Fibroblast of gingiva (primary cell): ENCODE measurements around the gene PLXNA1.

ENCODE experiments used
- DNase-seq: peaks from one replicate; pipeline ENCODE4 v3.0.0-alpha.2; 2011; ENCODE audit warnings: low read depth

The PLXNA1 gene

DNA sequence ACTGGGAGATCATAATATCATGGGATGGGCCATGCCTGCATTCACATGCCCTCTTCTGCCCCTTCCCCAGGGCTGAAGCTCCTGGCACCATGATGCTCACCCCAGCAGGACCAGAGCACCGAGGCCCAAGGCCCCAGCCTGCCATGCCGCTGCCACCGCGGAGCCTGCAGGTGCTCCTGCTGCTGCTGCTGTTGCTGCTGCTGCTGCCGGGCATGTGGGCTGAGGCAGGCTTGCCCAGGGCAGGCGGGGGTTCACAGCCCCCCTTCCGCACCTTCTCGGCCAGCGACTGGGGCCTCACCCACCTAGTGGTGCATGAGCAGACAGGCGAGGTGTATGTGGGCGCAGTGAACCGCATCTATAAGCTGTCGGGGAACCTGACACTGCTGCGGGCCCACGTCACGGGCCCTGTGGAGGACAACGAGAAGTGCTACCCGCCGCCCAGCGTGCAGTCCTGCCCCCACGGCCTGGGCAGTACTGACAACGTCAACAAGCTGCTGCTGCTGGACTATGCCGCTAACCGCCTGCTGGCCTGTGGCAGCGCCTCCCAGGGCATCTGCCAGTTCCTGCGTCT is 5.6 kb downstream of the PLXNA1 start:
- DNase-seq = no peak

DNA sequence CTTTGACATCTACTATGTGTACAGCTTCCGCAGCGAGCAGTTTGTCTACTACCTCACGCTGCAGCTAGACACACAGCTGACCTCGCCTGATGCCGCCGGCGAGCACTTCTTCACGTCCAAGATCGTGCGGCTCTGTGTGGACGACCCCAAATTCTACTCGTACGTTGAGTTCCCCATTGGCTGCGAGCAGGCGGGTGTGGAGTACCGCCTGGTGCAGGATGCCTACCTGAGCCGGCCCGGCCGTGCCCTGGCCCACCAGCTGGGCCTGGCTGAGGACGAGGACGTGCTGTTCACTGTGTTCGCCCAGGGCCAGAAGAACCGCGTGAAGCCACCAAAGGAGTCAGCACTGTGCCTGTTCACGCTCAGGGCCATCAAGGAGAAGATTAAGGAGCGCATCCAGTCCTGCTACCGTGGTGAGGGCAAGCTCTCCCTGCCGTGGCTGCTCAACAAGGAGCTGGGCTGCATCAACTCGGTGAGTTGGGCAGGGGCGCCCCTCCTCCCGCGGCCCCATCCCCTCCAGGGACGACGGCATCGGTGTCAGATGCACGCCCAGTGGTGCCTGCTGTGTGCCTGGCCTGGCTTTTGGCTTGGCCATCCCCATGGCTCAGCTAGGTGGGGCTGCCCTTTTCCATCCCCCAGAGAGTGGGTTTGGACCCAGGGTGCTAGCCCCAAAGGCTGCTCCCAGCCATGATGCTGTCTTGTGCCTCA is 6.6 kb downstream of the PLXNA1 start:
- no peak for DNase-seq

DNA sequence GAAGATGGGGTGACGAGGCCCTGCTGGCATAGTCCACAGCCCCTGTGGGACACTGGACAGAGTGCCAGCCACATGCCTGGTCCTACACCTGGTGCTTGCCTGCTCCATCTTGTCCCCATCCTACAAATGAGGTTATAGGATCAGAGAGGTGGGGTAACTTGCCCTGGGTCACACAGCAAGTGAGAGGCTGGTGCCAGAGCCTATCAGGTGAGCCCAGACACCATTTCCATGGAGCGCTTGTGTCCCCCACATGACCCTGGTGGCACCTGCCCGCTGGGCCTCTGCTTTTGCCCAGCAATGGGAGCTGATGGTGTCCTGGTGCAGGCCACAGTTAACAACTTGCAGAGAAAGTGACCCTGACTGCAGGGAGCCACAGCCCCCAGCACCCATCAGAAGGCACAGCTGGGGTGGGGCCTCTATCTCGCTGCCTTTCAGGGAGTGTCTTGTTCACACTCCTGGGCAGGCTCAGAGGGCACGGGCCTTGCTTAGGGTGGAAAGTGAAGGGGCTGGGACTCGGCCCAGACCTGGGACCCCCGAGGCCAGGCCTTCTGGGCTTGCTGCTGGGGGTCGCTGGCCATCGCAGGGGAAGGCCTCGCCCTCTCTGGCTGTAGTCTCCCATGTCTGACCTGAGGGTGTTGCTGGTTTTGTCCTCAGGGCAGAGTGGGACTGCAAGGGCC is 7.2 kb downstream of the PLXNA1 start:
- no peak for DNase-seq

DNA sequence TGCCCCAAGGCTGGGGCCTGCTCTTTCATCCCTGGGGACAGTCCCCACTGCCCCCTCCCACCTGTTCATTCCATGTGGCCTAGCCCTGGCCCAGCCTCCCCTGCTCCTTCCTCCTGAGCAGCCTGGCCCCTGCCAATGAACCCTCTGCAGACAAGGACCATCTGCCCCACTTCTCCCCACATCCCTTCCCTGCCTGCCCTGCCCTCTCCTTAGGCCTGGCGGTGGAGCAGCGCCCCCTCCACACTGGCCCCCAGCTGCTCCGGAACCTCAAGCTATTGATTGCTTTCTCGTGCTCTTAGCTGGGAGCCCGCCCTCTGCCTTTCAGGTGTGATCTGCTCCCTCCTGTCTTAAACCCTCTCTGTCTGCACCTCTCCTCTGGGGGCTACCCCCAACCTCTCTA is 8.0 kb downstream of the PLXNA1 start:
- DNase-seq = no peak

DNA sequence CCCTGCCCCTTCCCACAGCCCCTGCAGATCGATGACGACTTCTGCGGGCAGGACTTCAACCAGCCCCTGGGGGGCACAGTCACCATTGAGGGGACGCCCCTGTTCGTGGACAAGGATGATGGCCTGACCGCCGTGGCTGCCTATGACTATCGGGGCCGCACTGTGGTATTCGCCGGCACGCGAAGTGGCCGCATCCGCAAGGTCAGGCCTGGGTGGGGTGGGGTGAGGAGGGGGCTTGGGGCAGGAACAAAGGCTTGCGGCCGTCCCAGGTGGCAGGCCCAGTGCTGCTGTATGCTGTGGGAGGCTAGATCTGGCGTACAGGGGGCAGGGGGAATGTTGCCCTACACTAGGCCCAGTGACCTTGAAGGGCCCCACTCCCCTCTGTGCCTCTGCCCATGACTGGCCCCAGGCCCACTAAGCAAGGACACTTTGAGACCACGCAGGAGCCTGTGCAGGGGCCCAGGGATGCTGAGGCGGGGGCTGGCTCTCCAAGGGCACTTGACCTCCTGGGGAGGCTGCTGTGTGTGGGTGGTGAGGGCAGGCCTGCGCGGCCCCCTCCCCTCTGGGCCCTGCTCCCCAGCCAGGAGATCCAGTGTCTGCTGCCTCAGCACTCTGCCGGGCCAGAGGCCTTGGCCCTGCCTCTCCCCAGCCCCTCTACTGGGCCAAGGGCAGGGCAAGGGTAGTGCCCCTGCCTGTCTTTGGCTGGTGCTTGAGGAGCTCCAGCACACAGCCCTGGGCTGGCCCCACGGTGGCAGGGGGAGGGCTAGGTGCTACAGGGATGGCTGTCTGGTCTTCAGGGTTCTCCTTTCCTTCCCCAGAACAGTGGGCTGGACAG is 8.7 kb downstream of the PLXNA1 start:
- DNase-seq = no peak

DNA sequence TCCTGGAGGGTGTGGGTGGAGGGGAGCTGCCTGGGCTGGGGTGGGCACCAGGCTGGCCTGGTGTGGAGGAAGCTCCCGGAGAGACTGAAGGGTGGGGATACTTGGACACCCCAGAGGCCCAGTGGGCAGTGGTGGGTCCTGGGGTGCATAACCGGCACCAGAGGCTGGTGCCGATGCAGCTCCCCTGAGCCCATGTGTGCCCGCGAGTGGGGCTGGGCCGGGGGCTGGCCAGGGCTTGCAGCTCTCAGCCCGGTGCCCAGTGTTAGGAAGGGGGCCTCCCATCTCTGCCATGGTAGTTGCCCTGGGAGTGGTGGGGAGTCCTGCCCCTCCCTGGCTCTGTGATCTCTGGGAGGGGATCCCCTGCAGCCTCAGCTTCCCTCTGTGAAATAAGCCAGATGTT is 9.3 kb downstream of the PLXNA1 start:
- DNase-seq = no peak

DNA sequence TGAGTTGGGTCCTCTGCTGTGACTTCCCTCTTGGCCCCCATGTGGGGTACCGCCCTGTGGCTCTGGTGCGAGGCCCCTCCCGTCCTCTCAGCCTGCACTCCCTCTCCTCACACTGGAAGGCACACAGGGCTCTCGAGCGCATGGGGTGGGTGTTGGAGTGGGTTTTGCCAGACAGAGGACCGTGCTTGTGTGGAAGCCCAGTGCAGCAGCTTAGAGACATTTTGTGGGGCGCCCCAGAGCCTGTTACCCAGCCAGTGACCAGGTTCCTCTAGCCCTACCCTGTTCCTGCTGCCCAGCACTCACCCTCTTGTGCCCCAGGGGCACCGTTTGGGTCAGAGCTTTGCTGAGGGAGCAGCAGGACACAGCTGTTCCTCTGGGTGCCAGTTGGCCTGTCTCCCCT is 9.9 kb downstream of the PLXNA1 start:
- DNase-seq = no peak

DNA sequence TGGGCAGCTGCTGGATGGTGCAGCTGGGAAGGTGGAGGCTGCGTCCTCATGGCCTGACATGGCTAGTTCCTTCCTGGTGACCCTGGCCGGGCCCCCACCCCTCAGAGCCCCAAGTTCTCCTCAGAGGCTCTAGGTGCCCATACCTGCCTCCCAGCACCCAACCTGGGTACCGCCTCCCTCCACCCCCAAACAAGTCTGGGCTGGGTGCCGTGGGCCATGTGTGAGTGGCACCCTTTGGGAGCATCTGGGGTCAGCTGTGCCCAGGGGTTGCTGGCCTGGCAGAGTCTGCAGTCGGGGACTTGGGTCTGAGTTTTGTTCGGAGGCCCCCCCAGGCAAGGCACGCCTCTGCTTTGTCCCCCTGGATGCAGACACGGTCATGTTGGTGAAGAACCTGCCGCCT is 10.5 kb downstream of the PLXNA1 start:
- no peak for DNase-seq

DNA sequence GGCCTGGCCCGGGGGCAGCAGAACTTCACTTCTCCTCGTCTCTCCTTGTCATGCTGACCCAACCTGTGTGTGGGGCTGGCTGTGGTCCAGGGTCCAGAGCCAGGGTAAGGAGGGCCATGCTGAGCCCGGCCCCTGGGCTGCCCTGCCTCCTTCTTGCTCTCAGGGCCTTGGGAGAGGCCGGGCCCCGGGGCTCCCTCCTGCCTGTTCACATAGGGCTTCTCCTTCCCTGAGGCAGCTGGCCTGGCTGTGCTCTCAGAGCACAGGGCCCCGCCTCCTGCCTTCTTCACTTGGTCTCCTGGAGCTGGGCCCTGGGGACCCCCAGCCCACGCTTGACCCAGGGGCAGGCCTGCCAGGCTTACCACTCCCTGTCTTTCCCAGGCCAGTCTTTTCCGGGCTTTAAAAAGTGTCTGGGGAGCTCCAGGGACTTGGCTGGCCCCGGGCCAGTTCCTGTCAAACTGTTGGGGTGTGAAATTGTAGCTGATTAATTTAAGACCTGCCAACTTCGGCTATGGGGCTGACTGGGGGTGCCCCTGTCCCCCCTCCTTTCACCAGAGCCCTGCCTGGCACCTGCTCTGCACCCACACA is 11.8 kb downstream of the PLXNA1 start:
- DNase-seq = no peak

DNA sequence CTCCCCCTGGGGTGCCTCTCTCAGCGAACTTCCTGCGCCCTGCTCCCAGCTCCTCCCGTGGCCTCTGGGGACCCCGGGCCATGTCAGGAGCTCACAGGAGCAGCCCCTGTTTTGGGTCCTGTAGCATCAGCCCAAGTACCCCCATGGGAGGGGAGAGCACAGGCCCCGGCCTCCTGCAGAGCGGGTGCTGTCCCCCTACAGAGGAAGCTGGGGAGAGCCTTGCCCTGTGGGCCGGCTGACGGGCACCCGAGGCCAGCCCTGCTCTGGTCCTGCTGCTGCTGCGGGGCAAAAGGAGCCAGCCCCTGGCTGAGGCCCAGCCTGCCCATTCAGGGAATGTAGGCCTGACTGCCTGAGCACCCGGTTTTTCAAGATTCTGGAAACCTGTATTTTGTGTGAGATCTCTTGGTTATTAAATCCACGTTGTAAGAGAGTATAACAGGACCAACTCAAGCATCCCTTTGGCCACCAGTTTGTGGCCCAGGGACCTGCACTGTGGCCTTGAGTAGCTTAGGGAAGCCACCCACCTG is 12.4 kb downstream of the PLXNA1 start:
- no peak for DNase-seq

DNA sequence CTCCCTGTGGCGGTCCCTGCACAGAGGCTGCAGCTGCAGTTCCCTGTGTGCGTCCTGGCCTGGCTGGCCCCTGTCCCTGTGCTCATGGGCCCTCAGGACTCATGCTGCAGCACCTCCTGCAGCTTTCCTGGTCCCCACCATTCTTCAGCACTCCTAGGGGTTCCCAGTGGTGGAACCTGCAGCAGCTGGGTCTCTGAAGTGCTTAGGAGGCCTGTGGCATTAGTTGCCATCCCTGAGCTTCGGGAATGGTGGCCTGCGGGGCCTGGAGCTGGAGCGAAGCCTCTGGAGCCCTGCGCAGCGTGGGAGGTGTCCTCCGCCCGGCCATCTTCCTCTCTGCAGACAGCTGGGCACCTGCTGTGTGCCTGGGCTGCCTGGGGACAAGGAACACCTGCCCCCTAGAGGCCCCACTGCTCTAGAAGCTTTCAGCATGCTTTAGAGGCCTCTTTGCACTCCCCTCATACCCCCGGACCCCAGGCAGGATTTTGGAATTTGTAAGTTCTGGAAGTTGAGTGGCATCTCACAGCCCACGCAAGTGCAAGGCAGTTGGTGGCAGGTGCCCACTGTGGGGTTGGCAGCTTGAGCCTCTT is 13.1 kb downstream of the PLXNA1 start:
- DNase-seq = no peak

DNA sequence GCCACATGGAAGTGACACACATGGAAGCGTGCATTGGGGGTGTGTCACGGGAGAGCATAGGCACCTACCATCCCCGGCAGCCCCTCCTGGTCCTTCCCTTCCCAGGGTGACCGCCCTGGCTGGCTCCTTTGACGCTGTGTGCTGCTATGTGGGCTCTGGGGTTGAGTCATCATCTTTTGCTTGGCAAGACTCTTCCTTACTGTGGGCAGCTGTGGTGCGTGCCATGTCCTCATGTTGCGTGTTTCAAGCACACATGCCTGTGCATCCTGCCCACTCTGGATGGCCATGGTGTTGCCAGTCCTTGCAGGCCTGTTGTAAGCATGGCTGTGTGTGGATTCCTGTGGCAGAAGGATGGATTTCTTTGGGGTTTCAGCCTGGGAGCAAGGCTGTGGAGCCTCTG is 14.0 kb downstream of the PLXNA1 start:
- DNase-seq = peak; percentile 94

DNA sequence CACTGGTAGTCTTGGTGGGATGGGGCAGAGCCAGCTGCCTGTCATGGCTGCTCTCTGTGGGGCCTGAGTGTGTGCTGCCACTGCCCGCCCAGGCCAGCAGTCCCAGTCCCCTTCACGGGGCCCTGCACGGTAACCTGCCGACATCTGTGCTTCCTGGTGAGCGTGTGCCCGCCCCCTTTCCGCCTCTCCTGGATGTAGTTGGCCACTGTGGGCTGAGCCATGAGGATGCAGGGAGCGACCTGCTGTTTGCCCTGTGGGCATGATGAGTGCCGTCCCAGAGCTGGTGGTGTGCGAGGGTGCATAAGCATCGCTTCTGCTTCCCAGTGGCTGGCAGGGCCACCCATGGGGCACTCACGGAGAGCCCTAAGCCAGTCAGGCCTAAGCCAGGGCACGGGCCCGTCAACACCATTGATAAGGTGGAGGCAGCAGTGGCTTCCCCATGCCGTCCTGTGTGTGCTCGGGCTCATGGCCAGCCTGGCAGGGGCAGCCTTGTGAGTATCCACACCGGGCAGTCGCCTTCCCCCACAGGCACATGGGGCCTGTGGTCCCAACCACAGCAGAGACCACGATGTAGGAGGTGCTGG is 14.6 kb downstream of the PLXNA1 start:
- no peak for DNase-seq

DNA sequence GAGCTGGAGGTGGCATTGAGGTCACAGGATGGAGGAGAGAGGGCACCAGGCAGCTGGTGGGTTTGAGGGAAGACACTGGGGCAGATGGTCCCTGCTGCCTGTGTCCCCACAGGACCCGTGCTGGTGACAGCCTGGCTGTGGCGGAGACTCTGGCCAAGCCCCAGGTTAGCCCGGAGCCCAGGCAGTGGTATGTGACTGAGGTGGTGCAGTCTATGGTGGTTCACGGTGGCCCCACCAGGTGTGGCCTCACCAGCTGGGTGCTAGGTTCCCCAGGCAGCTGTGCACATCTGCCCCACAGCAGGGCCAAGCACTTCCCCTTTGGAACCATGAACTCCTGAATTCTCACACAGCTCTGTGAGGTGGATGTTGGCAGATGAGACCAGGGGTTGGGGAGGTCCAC is 15.4 kb downstream of the PLXNA1 start:
- DNase-seq = no peak

DNA sequence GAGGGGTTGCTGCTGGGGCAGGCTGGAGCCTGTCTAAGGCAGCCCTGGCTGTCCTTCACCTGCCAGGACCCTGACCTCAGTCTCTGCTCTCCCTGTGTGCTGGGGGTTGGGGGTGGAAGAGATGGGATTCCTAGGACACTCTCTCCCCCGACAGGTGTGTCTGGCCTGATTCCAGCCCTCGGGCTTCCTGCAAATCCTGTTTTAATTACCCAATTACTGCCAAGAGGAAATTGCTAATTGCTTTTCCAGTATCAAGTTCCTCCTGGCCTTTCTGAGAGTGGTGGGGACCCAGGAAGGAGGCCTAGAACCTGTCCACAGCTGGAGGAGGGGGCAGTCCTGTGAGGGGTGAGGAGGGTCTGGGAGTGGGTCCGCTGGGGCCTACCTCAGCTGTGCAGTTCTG is 15.8 kb downstream of the PLXNA1 start:
- DNase-seq = no peak

DNA sequence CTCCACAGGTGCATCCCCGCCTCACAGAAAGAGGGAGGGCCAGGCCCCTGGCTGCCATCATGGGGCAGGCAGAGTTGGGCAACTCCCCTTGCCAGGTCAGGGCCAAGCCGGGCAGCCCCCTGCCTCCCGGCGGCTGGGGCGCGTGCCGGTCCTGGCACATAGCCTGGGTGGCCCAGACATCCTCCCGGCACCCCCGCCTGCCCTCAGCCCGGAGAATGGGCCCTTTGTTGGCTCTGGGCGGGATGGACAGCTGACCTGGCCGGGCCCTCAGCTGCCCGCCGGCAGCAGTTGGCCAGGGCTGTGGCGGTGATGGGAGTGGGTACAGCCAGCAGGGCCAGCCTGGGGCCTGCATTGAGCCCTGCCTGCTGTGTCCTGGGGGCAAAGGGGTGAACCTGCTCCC is 16.5 kb downstream of the PLXNA1 start:
- DNase-seq = no peak

DNA sequence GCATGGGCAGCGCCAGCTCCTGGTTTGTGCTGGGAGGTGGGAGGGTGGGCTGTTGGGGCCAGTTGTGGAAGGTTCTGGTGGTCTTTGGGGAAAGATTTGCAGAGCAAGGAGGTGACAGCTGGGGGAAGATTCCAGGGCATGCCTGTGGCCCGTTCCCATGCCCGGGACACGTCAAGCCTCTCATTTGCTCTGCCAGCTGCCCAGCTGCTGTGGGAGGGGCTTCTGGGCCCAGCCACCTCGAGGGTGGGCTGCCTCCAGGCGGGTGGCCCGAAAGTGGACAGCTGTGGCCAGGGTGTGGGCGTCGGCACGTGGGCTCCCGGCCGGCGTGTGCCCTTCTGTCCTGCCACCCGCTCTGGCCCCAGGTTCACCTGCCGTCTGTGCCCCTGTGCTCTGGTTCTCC is 17.2 kb downstream of the PLXNA1 start:
- no peak for DNase-seq

DNA sequence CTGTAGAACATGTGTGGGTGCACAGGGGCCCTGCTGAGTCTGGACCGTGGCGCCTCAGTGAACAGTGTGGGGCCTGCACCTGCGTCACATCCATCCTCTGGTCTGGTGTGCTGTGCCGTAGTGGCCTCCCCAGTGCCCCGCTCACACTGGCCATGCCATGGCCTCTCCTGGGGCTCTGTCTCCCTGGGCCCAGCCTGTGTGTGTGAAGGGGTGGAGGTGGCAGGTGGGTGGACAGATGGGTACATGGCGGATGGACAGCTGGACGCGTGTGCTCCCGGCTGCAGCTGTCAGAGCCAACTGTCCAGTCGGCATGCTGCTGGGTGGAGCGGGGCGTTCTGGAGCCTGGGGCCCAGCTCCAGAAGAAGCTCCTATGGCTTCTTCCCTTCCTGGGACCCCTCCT is 17.8 kb downstream of the PLXNA1 start:
- DNase-seq = no peak

DNA sequence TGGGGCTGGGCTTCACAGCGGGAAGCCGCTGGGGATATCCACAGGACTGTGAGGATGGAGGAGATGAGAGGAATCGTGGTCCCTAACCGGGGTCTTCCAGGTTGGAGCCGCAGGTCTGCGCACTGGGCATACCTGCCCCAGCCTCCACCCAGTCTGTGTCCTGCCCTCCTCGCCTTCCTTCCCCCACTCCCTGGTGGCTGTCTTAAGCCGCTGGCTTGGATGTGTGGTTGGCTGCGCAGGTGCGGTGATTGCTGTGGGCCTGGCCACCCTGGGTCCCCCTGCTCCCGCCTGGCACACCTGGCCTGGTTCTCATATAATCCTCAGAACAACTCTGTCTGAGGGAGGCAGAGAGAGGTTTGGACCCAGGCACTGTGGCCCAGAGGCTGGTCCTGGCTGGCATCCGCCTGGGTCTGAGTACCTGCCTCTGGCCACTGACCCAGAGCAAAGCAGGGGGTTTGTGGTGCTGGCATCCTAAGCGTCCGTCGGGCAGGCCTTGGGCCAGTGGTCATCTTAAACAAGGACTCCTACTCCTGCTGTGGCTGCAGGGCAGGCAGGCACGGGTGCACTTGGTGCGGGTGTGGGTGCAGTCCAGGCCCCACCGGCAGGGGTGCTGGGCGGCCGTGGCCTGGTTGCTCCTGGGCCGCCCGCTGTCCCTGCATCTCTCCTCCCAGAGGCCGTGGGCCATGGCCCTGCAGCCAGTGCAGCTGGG is 18.7 kb downstream of the PLXNA1 start:
- DNase-seq = no peak
